ENCODE results near the gene NDUFA12. TPM values are rescaled to one million over a fixed set of nuclear protein-coding genes. Genes with fewer than 3 reads are reported as not detected.

The NDUFA12 gene
- polyA plus RNA-seq (2012; ENCODE audit: missing spikeins) = 246 TPM

DNA sequence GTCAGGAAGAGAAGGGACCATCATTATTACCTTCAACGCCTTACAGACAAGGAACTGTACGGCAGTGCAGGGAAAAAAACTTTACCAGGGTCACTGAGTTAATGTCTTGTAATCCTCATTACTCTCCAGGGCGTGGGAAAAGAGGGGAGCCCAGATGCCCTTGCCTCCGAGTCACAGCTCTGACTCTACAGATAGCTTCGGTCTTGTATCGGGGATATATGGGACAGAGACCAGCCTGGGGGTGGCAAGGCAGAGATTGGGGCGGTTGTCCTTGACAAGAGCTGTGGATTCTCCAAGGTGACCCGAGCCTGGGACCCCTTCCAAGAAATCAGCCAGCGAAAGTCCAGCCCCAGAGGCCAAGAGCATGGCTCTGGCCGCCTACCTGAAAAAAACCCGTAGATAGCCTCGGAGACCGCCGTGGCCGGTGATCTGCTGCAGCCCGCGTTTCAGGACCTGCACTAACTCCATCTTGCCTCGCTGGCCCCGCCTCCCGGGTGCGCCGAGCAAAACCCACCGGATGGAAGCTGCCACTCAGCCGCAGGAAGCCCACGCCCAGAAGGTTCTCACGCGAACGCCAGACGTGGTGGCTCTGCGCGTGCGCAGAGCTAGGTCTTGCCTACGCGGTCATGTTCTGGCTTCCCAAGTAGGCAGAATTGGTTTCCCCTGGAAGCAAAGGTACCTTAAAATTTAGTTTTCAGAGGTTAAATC lies at the start of gene NDUFA12:
NDUFA12 (minus strand) TSS at position 485 of the 708 bp plus-strand sequence; CDS start at position 468, 17 bp downstream.
- TF ChIP-seq POLR2AphosphoS5 (IDR thresholded peaks at IDR 0.05; ENCODE audit: low read depth, low read length) (peak; percentile 94), TAF1 (IDR thresholded peaks at IDR 0.05; ENCODE audit: borderline replicate concordance, low read depth, low read length) (peak; percentile 89), POLR2A (IDR thresholded peaks at IDR 0.05; ENCODE audit: low read depth, low read length) (peak; percentile 96)

DNA sequence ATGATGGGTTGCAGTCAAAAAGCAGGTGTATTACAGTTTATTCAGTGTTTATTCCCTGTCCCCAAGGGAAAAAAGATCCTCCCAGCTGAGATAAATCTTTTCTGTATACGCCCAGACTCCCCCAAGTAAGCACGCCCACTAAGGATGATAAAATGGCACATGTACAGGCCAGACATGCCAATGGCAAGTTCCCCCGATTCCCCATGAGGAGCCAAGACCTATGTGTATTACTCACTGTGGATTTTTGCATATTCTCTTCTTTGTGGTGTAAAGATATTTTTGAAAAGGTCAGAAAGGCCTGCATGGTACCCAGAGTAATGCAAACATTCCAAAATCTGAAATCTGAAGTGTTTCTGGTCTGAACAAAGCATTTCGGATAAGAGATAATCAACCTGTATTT lies 47.7 kb upstream of the NDUFA12 start:
- DNase-seq (ENCODE audit: insufficient read length) (no peak), FAIRE-seq (no peak)
- TF ChIP-seq TAF1 (IDR thresholded peaks at IDR 0.05; ENCODE audit: borderline replicate concordance, low read depth, low read length) (no peak), POLR2A (IDR thresholded peaks at IDR 0.05; ENCODE audit: low read depth, low read length) (no peak), POLR2AphosphoS5 (IDR thresholded peaks at IDR 0.05; ENCODE audit: low read depth, low read length) (no peak)

More for the DNA sequence above, at the start of gene NDUFA12:
- peak; percentile 75 for DNase-seq (ENCODE audit: insufficient read length)
- FAIRE-seq = peak; percentile 97

DNA sequence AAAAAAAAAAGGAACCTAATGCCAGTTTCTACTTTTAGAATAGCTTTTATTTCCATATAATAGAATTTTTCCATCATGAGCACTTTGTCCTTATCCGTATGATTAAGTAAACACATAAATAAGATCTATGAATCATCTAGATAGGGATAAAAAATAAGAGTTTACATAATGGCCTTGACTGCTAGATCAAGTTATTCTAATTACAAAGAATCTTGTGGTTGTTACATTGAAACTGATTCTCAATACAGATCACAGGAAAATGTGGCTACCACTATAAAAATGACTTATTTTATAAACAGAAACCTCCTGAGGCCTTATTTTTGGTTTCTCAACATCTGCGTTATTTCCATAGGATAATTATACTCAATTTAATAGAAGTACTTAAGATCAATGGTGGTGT lies 34.4 kb upstream of the NDUFA12 start:
- no peak for FAIRE-seq
- no peak for TF ChIP-seq POLR2AphosphoS5 (IDR thresholded peaks at IDR 0.05; ENCODE audit: low read depth, low read length)
- TF ChIP-seq POLR2A (IDR thresholded peaks at IDR 0.05; ENCODE audit: low read depth, low read length) = no peak
- no peak for TF ChIP-seq TAF1 (IDR thresholded peaks at IDR 0.05; ENCODE audit: borderline replicate concordance, low read depth, low read length)
- DNase-seq (ENCODE audit: insufficient read length) = no peak

DNA sequence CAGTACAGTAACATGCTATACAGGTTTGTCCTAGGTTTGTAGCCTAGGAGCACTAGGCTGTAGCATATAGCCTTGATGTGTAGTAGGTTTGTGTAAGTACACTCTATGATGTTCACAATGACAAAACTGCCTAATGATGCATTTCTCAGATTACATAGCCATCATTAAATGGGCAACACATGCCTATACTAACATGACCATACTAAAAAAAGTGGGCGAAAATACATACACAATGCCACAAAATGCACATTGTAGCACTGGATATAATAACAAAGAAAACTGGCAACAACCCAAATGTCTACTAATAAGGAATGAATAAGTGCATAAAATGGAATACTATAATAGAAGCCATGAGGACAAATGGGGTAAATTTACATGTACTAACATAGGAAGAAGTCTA lies 31.3 kb upstream of the NDUFA12 start:
- FAIRE-seq = no peak
- no peak for DNase-seq (ENCODE audit: insufficient read length)
- TF ChIP-seq POLR2AphosphoS5 (IDR thresholded peaks at IDR 0.05; ENCODE audit: low read depth, low read length) (no peak), TAF1 (IDR thresholded peaks at IDR 0.05; ENCODE audit: borderline replicate concordance, low read depth, low read length) (no peak), POLR2A (IDR thresholded peaks at IDR 0.05; ENCODE audit: low read depth, low read length) (no peak)

DNA sequence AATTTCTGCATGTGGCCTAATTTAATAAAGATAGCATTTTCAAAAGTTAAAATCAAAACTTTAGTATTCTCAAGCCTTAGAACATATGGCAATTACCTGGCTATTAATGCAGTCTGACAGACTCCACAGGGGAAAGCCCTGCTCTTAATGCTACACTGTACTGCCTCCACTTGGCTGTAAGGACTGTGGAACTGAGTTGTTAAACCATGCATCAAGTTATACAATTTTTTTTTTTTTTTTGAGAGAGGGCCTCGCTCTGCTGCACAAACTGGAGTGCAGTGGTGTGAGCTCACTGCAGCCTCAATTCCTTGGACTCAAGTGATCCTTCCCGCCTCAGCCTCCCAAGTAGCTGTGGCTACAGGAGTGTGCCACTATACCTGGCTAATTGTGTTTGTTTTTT lies 19.0 kb upstream of the NDUFA12 start:
- FAIRE-seq = no peak
- TF ChIP-seq TAF1 (IDR thresholded peaks at IDR 0.05; ENCODE audit: borderline replicate concordance, low read depth, low read length) (no peak), POLR2AphosphoS5 (IDR thresholded peaks at IDR 0.05; ENCODE audit: low read depth, low read length) (no peak), POLR2A (IDR thresholded peaks at IDR 0.05; ENCODE audit: low read depth, low read length) (no peak)
- DNase-seq (ENCODE audit: insufficient read length) = no peak

GRCh38 chr12:95017482-95017881 lies 14.0 kb upstream of the NDUFA12 start:
- DNase-seq (ENCODE audit: insufficient read length) (no peak), FAIRE-seq (no peak)
- TF ChIP-seq TAF1 (IDR thresholded peaks at IDR 0.05; ENCODE audit: borderline replicate concordance, low read depth, low read length) = no peak
- no peak for TF ChIP-seq POLR2A (IDR thresholded peaks at IDR 0.05; ENCODE audit: low read depth, low read length)
- TF ChIP-seq POLR2AphosphoS5 (IDR thresholded peaks at IDR 0.05; ENCODE audit: low read depth, low read length) = no peak

DNA sequence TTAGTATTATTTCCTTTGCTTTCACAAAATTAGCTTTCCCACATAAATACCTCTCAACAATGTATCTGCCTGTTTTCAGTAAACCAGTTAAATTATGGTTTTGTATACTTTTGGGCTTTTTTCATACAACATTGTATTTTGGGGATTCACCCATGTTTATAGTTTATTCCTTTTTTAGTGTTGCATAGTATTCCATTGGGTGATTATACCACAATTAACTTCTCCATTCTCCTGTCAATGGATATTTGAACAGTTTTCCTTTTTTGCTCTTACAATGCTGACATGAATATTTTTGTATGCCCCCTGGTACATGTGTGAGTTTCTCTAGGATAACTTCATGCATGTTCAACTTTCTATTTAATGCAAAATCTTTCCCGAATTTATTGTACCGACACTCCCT lies 12.6 kb upstream of the NDUFA12 start:
- DNase-seq (ENCODE audit: insufficient read length) (no peak), FAIRE-seq (no peak)
- no peak for TF ChIP-seq TAF1 (IDR thresholded peaks at IDR 0.05; ENCODE audit: borderline replicate concordance, low read depth, low read length)

GRCh38 chr12:95014554-95014953 lies 11.1 kb upstream of the NDUFA12 start:
- DNase-seq (ENCODE audit: insufficient read length) (no peak), FAIRE-seq (no peak)
- TF ChIP-seq POLR2A (IDR thresholded peaks at IDR 0.05; ENCODE audit: low read depth, low read length) (no peak), TAF1 (IDR thresholded peaks at IDR 0.05; ENCODE audit: borderline replicate concordance, low read depth, low read length) (no peak), POLR2AphosphoS5 (IDR thresholded peaks at IDR 0.05; ENCODE audit: low read depth, low read length) (no peak)

DNA sequence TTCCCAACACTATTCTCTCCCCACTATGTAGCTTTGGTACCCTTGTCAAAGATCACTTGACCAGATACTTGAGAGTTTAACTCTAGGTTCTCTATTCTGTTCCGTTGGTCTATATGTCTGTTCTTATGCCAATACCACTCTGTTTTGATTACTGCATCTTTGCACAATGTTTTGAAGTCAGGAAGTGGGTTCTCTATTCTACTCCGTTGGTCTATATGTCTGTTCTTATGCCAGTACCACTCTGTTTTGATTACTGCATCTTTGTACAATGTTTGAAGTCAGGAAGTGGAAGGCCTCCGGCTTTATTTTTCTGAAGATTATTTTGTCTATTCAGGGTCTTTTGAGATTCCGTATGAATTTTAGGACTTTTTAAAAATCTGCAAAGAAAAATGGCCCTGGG lies 2.7 kb upstream of the NDUFA12 start:
- TF ChIP-seq POLR2A (IDR thresholded peaks at IDR 0.05; ENCODE audit: low read depth, low read length) (no peak), TAF1 (IDR thresholded peaks at IDR 0.05; ENCODE audit: borderline replicate concordance, low read depth, low read length) (no peak)
- FAIRE-seq (no peak), DNase-seq (ENCODE audit: insufficient read length) (no peak)

- TF ChIP-seq POLR2AphosphoS5 (IDR thresholded peaks at IDR 0.05; ENCODE audit: low read depth, low read length) (no peak), POLR2A (IDR thresholded peaks at IDR 0.05; ENCODE audit: low read depth, low read length) (no peak), TAF1 (IDR thresholded peaks at IDR 0.05; ENCODE audit: borderline replicate concordance, low read depth, low read length) (no peak)
- DNase-seq (ENCODE audit: insufficient read length) = no peak
- no peak for FAIRE-seq
Observed at GRCh38 chr12:95004610-95005009, 1.1 kb upstream of the NDUFA12 start.

- FAIRE-seq = no peak
- no peak for TF ChIP-seq POLR2A (IDR thresholded peaks at IDR 0.05; ENCODE audit: low read depth, low read length)
- no peak for TF ChIP-seq TAF1 (IDR thresholded peaks at IDR 0.05; ENCODE audit: borderline replicate concordance, low read depth, low read length)
- no peak for TF ChIP-seq POLR2AphosphoS5 (IDR thresholded peaks at IDR 0.05; ENCODE audit: low read depth, low read length)
- DNase-seq (ENCODE audit: insufficient read length) = no peak
Observed at GRCh38 chr12:95003921-95004272, 400 bp upstream of the NDUFA12 start.

DNA sequence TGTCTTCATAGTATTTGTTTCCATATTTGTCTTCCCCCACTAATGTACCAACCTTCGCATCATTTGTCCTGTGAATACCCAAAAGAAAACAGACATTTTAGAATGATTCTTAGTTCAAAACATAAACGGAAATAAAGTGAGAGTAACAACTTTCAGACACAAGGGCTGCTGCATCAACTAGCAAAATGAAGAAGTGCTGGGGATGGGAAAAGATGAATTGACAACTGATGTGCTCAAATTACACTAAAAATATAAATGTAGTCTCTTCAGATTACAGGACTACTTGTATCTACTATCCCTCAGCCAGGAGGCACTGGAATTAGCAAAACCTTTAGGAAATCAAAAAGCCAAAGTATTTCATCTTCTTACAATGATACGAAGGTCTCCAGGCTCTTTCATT lies 743 bp downstream of the NDUFA12 start:
- FAIRE-seq = no peak
- no peak for TF ChIP-seq POLR2A (IDR thresholded peaks at IDR 0.05; ENCODE audit: low read depth, low read length)
- no peak for DNase-seq (ENCODE audit: insufficient read length)

DNA sequence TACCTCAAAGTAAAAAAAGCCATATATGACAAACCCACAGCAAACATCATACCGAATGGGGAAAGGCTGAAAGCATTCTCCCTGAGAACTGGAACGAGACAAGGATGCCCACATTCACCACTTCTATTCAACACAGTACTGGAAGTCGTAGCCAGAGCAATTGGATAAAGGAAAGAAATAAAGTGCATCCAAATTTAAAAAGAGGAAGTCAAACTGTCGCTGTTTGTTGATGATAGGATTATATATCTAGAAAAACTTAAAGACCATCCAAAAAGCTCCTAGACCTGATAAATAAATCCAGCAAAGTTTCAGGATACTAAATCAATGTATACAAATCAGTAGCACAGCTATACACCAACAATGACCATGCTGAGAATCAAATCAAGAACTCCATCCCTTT lies 5.2 kb downstream of the NDUFA12 start:
- DNase-seq (ENCODE audit: insufficient read length) = no peak
- no peak for FAIRE-seq

More for the DNA sequence above, 5.2 kb downstream of the NDUFA12 start:
- no peak for TF ChIP-seq POLR2A (IDR thresholded peaks at IDR 0.05; ENCODE audit: low read depth, low read length)
- TF ChIP-seq TAF1 (IDR thresholded peaks at IDR 0.05; ENCODE audit: borderline replicate concordance, low read depth, low read length) = no peak
- no peak for TF ChIP-seq POLR2AphosphoS5 (IDR thresholded peaks at IDR 0.05; ENCODE audit: low read depth, low read length)
